ENCODE results near the gene SYNE2.

The SYNE2 gene

DNA sequence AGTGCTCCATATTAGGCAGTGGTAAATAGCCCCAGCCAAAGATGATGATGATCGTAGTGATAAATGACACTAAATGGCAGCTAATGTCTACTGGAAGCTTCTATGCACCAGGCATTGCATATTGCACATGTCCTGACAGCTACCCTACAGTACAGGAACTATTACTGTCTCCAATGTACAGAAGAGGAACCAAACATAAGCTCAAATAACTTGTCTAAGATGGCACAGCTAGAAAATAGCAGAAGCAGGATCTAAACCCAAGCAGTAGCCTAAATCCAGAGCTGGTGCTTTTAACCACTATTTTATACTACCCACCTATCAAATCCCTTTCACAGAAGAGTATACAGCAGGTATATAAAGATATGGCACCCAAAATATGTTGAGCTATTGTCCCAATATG, 412.4 kb downstream of the SYNE2 start:
- DNase-seq (ENCODE audit: low read depth), result no peak

DNA sequence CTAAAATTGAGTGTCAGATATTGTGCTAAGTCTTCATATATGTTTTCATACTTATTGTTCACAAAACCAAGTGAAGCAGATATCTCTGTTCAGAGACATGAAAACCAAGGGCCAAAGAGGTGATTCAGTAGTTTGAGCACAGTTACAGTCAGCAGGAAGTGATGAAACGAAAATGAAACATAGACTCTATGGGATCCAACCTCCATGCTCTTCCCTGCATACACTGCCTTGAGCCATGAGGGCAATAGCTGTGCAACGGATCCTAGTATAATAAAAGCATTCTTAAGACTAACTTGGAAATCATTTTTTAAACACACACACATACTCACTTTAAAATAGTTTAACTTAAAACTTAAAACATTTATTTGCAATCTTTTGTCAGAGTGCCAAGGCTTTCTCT, 413.4 kb downstream of the SYNE2 start:
- DNase-seq (ENCODE audit: low read depth), result no peak

DNA sequence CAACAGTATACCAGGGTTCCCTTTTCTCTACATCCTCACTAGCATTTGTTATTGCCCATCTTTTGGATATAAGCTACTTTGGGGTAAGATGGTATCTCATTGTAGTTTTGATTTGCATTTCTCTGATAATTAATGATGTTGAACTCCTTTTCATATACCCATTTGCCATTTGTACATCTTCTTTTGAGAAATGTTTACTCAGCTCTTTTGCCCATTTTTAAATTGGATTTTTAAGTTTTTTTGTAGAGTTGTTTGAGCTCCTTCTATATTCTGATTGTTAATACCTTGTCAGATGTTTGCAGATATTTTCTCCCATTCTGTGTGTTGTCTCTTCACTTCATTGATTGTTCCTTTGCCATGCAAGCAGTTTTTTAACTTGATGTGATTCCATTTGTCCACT, 419.2 kb downstream of the SYNE2 start:
- no peak for DNase-seq (ENCODE audit: low read depth)

Data from activated T-helper 9 cell treated with anti-CD3 and anti-CD28 coated beads, Interleukin-2, amount 50 U/mL, for 16 hours (primary cell).